Measurements from ENCODE around the gene STK40.

- TF ChIP-seq CTCF (IDR thresholded peaks at IDR 0.05; ENCODE audit: low read length) (peak; percentile 58), EZH2 (optimal IDR thresholded peaks at IDR 0.05; ENCODE audit: low read depth, low read length) (no peak), EZH2phosphoT487 (IDR thresholded peaks at IDR 0.05; ENCODE audit: low read length) (no peak)
These were observed 43.1 kb downstream of the STK40 start for GRCh38 chr1:36342426-36343185.

Data from MM.1S (cell line).